C4-2B (cell line): ENCODE measurements around the gene ERGIC1.

Experiments
- H3K27ac ChIP-seq: fragments of 450-650 bp; 2 replicates; pipeline ENCODE4 v1.5.1; 2017
- ZFX ChIP-seq: fragments of 450-650 bp; IDR thresholded peaks from 2 replicates; pipeline ENCODE4 v1.6.1; 2017
- TF ChIP-seq, protein P1 (sequence below): fragments of 450-650 bp; conservative IDR thresholded peaks from 2 replicates; pipeline ENCODE4 v1.5.1; 2017; ENCODE audit warnings: mild to moderate bottlenecking

Gene ERGIC1

GRCh38 chr5:172840432-172841154, 6.5 kb downstream of the ERGIC1 start:
- H3K27ac ChIP-seq, result peak overlapping the region; percentile 95
- TF ChIP-seq, protein P1, sequence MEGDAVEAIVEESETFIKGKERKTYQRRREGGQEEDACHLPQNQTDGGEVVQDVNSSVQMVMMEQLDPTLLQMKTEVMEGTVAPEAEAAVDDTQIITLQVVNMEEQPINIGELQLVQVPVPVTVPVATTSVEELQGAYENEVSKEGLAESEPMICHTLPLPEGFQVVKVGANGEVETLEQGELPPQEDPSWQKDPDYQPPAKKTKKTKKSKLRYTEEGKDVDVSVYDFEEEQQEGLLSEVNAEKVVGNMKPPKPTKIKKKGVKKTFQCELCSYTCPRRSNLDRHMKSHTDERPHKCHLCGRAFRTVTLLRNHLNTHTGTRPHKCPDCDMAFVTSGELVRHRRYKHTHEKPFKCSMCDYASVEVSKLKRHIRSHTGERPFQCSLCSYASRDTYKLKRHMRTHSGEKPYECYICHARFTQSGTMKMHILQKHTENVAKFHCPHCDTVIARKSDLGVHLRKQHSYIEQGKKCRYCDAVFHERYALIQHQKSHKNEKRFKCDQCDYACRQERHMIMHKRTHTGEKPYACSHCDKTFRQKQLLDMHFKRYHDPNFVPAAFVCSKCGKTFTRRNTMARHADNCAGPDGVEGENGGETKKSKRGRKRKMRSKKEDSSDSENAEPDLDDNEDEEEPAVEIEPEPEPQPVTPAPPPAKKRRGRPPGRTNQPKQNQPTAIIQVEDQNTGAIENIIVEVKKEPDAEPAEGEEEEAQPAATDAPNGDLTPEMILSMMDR, result no peak
- no peak for TF ChIP-seq ZFX

- H3K27ac ChIP-seq, result peak overlapping the region; percentile 5; the same call in 1 of the 2 replicates
- TF ChIP-seq ZFX, result no peak
- TF ChIP-seq, protein P1, result no peak
Measured at GRCh38 chr5:172841256-172841655, 7.2 kb downstream of the ERGIC1 start.

DNA sequence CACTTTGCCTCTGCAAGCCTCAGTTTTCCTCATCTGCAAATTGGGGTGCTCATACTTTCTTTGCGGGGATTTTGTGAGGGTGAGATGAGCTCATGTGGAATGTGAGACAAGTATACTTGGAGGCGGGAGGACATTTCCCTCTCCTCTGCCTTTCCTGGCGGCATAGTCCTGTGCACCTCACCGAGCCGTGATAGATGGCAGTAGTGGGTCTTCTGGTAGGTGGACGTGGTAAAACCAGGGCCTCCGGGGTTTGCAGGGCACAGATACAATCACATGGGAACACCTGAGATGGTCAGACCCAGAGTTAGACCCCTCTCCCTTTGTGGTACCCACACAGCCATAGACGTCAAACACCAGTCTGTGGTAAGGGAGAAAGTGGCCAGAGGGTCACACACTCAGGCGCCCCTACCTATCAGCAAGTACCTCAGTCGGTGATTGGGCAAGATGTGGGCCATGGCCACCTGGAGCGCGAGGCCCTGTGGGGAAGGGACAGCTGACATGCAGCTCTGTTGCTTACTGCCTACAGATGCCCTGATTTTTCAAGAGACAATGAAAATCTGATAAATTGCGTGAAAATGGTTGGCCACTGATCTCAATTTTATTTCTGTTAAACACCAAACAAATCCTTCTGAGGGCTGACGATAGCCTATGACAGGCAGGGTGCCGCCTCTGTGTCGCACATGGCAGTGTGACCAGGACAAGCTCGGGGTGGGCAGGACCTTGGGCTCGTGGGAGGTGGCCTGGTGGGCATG, 9.9 kb downstream of the ERGIC1 start:
- TF ChIP-seq, protein P1, result no peak
- no peak for TF ChIP-seq ZFX
- peak overlapping the region; percentile 10; the same call in 1 of the 2 replicates for H3K27ac ChIP-seq

DNA sequence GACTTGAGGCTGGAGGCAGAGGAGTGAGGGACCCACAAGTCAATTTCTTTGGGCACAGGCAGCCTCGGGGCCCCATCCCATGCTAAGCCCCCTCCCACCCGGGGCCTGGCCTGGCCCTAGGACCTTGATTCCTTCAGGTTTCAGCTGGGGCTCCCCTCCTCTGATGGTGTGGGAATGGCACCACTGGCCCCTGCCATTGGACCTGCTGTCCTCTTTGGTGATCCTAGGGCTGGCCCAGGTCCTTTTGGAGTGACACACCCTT, 10.5 kb downstream of the ERGIC1 start:
- H3K27ac ChIP-seq, result peak overlapping the region; percentile 10; the same call in 1 of the 2 replicates

GRCh38 chr5:172845154-172845553, 11.1 kb downstream of the ERGIC1 start:
- peak overlapping the region; percentile 10; the same call in 1 of the 2 replicates for H3K27ac ChIP-seq
- no peak for TF ChIP-seq ZFX
- TF ChIP-seq, protein P1, result no peak

More for the DNA sequence above, 10.5 kb downstream of the ERGIC1 start:
- TF ChIP-seq, protein P1, result no peak
- no peak for TF ChIP-seq ZFX

DNA sequence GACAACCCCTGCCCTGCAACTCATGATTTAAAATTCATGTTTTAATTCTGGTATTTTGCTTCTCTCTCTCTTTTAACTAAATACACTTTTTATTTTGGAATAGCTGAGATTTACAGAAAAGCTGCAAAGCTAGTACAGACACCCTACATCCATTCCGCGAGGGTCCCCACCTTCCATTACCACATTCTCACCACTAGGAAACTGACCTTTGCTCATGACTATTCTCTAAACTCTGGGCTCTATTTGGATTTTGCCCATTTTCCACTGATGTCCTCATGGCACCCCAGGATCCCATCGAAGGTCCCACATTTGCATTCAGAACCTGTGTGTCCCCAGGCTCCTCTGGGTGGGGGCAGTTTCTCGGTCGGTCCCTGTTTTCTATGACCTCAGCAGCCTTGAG, 11.5 kb downstream of the ERGIC1 start:
- no peak overlapping the region; the same call in 1 of the 2 replicates for H3K27ac ChIP-seq
- TF ChIP-seq, protein P1, result no peak
- no peak for TF ChIP-seq ZFX

GRCh38 chr5:172846249-172846648, 12.2 kb downstream of the ERGIC1 start:
- H3K27ac ChIP-seq, result peak overlapping the region; percentile 73; the same call in 1 of the 2 replicates
- TF ChIP-seq, protein P1, result no peak
- no peak for TF ChIP-seq ZFX
